ENCODE measurements around the gene PRR18.

GRCh38 chr6:166279393-166279679 lies 28.9 kb downstream of the PRR18 start:
- no peak for TF ChIP-seq CTCF (IDR thresholded peaks at IDR 0.05)
- TF ChIP-seq ZFX (IDR thresholded peaks at IDR 0.05; ENCODE audit: borderline replicate concordance): no peak

Measured in 22Rv1 (cell line).